ENCODE results near the gene UFC1. TPM values are rescaled to one million over a fixed set of nuclear protein-coding genes. Genes with fewer than 3 reads are reported as not detected.

Gene UFC1
- total and polyA plus RNA-seq, 2 of the 13 experiments (the other 11 are each of a cell fraction or from before 2014, with no cell fraction given), result 72.8 to 85.2 TPM

DNA sequence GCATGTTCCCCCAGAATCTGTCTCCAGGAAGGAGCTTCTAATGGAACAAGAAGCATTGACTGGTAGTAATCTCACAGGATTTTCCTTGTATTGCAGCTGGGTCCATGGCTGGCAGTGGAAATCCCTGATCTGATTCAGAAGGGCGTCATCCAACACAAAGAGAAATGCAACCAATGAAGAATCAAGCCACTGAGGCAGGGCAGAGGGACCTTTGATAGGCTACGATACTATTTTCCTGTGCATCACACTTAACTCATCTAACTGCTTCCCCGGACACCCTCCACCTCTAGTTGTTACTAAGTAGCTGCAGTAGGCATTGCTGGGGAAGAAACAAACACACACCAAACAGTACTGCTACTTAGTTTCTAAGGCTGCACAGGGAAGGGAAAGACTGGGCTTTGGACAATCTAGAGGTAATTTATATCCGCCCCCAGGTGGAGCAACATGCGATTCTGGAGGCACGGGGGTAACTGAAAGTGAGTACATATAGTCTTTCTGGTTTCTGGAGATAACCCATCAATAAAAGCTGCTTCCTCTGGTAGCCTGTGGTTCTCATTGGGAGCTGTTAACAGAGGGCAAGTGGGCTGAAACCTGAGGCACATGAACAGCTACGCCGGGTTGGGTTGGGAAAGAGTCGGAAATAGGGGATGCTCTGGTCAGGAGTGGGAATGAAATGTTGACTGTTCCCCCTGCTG, 4.7 kb downstream of the UFC1 start:
- 92% methylated on average over 9 of the region's 9 CpGs for WGBS (ENCODE audit: low lambda C conversion rate)
- H3K4me3 ChIP-seq (replicated peaks in 1 of 3; ENCODE audit: insufficient read depth in 1 of 3, low read depth in 2 of 3, low read length in 3 of 3), result peak overlapping the region in 1 of 3 experiments; percentile 94; a peak in 2 of 6 replicates
- H3K4me1 ChIP-seq (ENCODE audit: insufficient read depth, low read length), result peaks cover 45% of the 10 kb centered on the region
- no peak for TF ChIP-seq CCDC6 (CRISPR knock-in tag; IDR thresholded peaks at IDR 0.05)
- TF ChIP-seq, protein P1, sequence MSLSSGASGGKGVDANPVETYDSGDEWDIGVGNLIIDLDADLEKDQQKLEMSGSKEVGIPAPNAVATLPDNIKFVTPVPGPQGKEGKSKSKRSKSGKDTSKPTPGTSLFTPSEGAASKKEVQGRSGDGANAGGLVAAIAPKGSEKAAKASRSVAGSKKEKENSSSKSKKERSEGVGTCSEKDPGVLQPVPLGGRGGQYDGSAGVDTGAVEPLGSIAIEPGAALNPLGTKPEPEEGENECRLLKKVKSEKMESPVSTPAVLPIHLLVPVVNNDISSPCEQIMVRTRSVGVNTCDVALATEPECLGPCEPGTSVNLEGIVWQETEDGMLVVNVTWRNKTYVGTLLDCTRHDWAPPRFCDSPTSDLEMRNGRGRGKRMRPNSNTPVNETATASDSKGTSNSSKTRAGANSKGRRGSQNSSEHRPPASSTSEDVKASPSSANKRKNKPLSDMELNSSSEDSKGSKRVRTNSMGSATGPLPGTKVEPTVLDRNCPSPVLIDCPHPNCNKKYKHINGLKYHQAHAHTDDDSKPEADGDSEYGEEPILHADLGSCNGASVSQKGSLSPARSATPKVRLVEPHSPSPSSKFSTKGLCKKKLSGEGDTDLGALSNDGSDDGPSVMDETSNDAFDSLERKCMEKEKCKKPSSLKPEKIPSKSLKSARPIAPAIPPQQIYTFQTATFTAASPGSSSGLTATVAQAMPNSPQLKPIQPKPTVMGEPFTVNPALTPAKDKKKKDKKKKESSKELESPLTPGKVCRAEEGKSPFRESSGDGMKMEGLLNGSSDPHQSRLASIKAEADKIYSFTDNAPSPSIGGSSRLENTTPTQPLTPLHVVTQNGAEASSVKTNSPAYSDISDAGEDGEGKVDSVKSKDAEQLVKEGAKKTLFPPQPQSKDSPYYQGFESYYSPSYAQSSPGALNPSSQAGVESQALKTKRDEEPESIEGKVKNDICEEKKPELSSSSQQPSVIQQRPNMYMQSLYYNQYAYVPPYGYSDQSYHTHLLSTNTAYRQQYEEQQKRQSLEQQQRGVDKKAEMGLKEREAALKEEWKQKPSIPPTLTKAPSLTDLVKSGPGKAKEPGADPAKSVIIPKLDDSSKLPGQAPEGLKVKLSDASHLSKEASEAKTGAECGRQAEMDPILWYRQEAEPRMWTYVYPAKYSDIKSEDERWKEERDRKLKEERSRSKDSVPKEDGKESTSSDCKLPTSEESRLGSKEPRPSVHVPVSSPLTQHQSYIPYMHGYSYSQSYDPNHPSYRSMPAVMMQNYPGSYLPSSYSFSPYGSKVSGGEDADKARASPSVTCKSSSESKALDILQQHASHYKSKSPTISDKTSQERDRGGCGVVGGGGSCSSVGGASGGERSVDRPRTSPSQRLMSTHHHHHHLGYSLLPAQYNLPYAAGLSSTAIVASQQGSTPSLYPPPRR (CRISPR knock-in tag; IDR thresholded peaks at IDR 0.05; ENCODE audit: borderline replicate concordance), result no peak
- TF ChIP-seq, protein P2, sequence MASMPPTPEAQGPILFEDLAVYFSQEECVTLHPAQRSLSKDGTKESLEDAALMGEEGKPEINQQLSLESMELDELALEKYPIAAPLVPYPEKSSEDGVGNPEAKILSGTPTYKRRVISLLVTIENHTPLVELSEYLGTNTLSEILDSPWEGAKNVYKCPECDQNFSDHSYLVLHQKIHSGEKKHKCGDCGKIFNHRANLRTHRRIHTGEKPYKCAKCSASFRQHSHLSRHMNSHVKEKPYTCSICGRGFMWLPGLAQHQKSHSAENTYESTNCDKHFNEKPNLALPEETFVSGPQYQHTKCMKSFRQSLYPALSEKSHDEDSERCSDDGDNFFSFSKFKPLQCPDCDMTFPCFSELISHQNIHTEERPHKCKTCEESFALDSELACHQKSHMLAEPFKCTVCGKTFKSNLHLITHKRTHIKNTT (CRISPR knock-in tag; IDR thresholded peaks at IDR 0.05), result no peak
- peak overlapping the region; percentile 64 for H3K27ac ChIP-seq (ENCODE audit: extremely low read length, insufficient read depth, low read length)
- in situ Hi-C loops (cut with HindIII; ENCODE audit: extremely low pct_ligation_motif_present, low pct_unique_long_range_greater_than_20kb), result no loop called here
- intact Hi-C loops (cut with micrococcal nuclease; ENCODE audit: unreplicated experiment), result no loop called here
- no peak overlapping the region for H2AFZ ChIP-seq (ENCODE audit: low read length)
- no peak for ATAC-seq
- no TSS peak for BruUV-seq (replicated peaks)
- FAIRE-seq, result no peak
- no peaks in the 10 kb centered on the region; a peak in 1 of 5 replicates for H3K27me3 ChIP-seq (ENCODE audit: control insufficient read depth in 1 of 2, insufficient read depth in 2 of 2, low read length in 2 of 2)
- POLR2A ChIA-PET, result interaction anchor here (1.0 to 2.2 kb wide), 2 partner anchors 8 to 26 kb away, joined by 3 to 5 read pairs; partner anchors contain the start of genes DEDD and PPOX
- no peak for DNase-seq (ENCODE audit: low spot score)
- peaks cover 10 to 31% of the 10 kb centered on the region in 2 experiments; a peak in 4 of 5 replicates for H3K36me3 ChIP-seq (replicated peaks in 1 of 2; ENCODE audit: control insufficient read depth in 1 of 2, insufficient read depth in 2 of 2, low read length in 2 of 2)
- peak overlapping the region; percentile 91 for H3K9ac ChIP-seq (ENCODE audit: insufficient read depth, low read depth, low read length)
- CTCF ChIA-PET (ENCODE audit: low intra/inter-chr PET ratio, low total read pairs), result no interaction called here
- H4K20me1 ChIP-seq (ENCODE audit: insufficient read depth, low read length), result no peaks in the 10 kb centered on the region
- peak overlapping the region; percentile 97 for H3K4me2 ChIP-seq (ENCODE audit: low read depth, low read length)
- H3K9me3 ChIP-seq (ENCODE audit: low read length), result no peaks in the 10 kb centered on the region
- H3K79me2 ChIP-seq (ENCODE audit: insufficient read depth, low read length), result peaks cover 17% of the 10 kb centered on the region

Data from HepG2 (cell line).